ENCODE data around the gene CTU2. TPM values are rescaled to one million over a fixed set of nuclear protein-coding genes. Genes with fewer than 3 reads are reported as not detected.

Gene CTU2
- total and polyA plus RNA-seq, 2 of the 8 experiments (the other 6 are each of a cell fraction or from before 2014, with no cell fraction given), result 32.7 to 42.9 TPM

- H4K5ac ChIP-seq (ENCODE audit: insufficient read length, low read depth, low read length), result no peak overlapping the region
- CTCF ChIA-PET (ENCODE audit: partially characterized antibody), result interaction anchor here (0.6 to 6.3 kb wide), 4 partner anchors 12 to 278 kb away, joined by 3 to 33 read pairs (median 3); no protein-coding TSS in a partner anchor
- TF ChIP-seq JUND (IDR thresholded peaks at IDR 0.05; ENCODE audit: low read length) (no peak), JUN (IDR thresholded peaks at IDR 0.05; ENCODE audit: low read depth, low read length) (no peak), E2F6 (IDR thresholded peaks at IDR 0.05) (no peak), SP4 (IDR thresholded peaks at IDR 0.05; ENCODE audit: low read length) (no peak), CTBP2 (IDR thresholded peaks at IDR 0.05; ENCODE audit: borderline replicate concordance, insufficient read depth, insufficient read length, low read length) (no peak), SP1 (IDR thresholded peaks at IDR 0.05; ENCODE audit: low read depth, low read length) (no peak), MAX (IDR thresholded peaks at IDR 0.05) (no peak), POLR2AphosphoS5 (IDR thresholded peaks at IDR 0.05; ENCODE audit: low read depth, low read length) (no peak), HDAC2 (IDR thresholded peaks at IDR 0.05; ENCODE audit: borderline replicate concordance in 1 of 2, low read depth in 2 of 2, low read length in 2 of 2) (no peak), EGR1 (IDR thresholded peaks at IDR 0.05; ENCODE audit: borderline replicate concordance, low read depth, low read length) (no peak), ZNF274 (IDR thresholded peaks at IDR 0.05; ENCODE audit: borderline replicate concordance, extremely low read depth, low read length) (no peak), SRF (IDR thresholded peaks at IDR 0.05; ENCODE audit: low read depth, low read length) (no peak), POU5F1 (IDR thresholded peaks at IDR 0.05; ENCODE audit: low read depth, low read length) (no peak)
Measured at GRCh38 chr16:88710556-88710955, 4.3 kb downstream of the CTU2 start.

More at GRCh38 chr16:88710556-88710955, 4.3 kb downstream of the CTU2 start:
- H2BK5ac ChIP-seq (ENCODE audit: low read depth, low read length), result no peak overlapping the region; the same call in 1 of the 2 replicates
- H3K36me3 ChIP-seq (ENCODE audit: control insufficient read depth in 2 of 4, insufficient read depth in 4 of 4, low read length in 3 of 4), result peaks cover 0 to 17% (median 4%) of the 10 kb centered on the region in 4 experiments; a peak in 4 of 8 replicates
- H4K8ac ChIP-seq (ENCODE audit: extremely low read depth, insufficient read depth, low read length), result peak overlapping the region; percentile 59; the same call in 1 of the 2 replicates
- 96% methylated on average over 10 of the region's 16 CpGs; no CpG with 5 or more reads in 1 of the 2 experiments for WGBS, 2 experiments (ENCODE audit: extremely low coverage in 1 of 2, insufficient coverage in 1 of 2, insufficient read length in 1 of 2, insufficient replicate concordance in 2 of 2, low coverage in 1 of 2, low lambda C conversion rate in 2 of 2, missing lambda C conversion rate in 1 of 2)
- H4K20me1 ChIP-seq (replicated peaks in 1 of 2; ENCODE audit: control insufficient read depth in 1 of 2, insufficient read depth in 2 of 2, low read length in 2 of 2), result peaks cover 4 to 9% of the 10 kb centered on the region in 2 experiments
- H3K9me3 ChIP-seq (ENCODE audit: insufficient read depth in 2 of 2, low read depth in 1 of 2, low read length in 1 of 2), result no peaks in the 10 kb centered on the region
- no peak overlapping the region for H2BK20ac ChIP-seq (ENCODE audit: low read length)
- H3K23me2 ChIP-seq (ENCODE audit: low read depth, low read length), result peaks cover 9% of the 10 kb centered on the region; the same call in 1 of the 2 replicates
- H3K23ac ChIP-seq (ENCODE audit: insufficient read length), result no peak overlapping the region
- POLR2A ChIA-PET (ENCODE audit: partially characterized antibody), result interaction anchor here (0.6 to 2.1 kb wide), 3 partner anchors 11 to 99 kb away, joined by 3 to 6 read pairs (median 3); no protein-coding TSS in a partner anchor
- FAIRE-seq (no peak), DNase-seq (ENCODE audit: low read depth in 1 of 2, low spot score in 2 of 2) (no peak)
- H3K9ac ChIP-seq (replicated peaks in 1 of 4; ENCODE audit: extremely low read depth in 1 of 4, low read depth in 3 of 4, low read length in 3 of 4), result no peak overlapping the region
- no peak overlapping the region for H3K18ac ChIP-seq (ENCODE audit: extremely low read depth, low read length)
- H2BK15ac ChIP-seq (ENCODE audit: low read length), result no peak overlapping the region
- no peak overlapping the region for H3K14ac ChIP-seq (ENCODE audit: insufficient read length)
- H3K79me1 ChIP-seq (ENCODE audit: low read depth, low read length), result peaks cover 11% of the 10 kb centered on the region
- H3K4me1 ChIP-seq (replicated peaks in 1 of 4; ENCODE audit: control insufficient read depth in 3 of 4, insufficient read depth in 4 of 4, low read length in 3 of 4), result peaks cover 0 to 3% (median 0%) of the 10 kb centered on the region in 4 experiments; a peak in 3 of 7 replicates
- no peak overlapping the region for H3K4ac ChIP-seq (replicated peaks; ENCODE audit: insufficient read length, low read depth, low read length)
- no peak overlapping the region for H2BK120ac ChIP-seq (replicated peaks; ENCODE audit: low read depth, low read length)
- H3K27me3 ChIP-seq (replicated peaks in 1 of 4; ENCODE audit: control insufficient read depth in 3 of 4, extremely low read depth in 1 of 4, insufficient read depth in 3 of 4, low read length in 3 of 4), result no peaks in the 10 kb centered on the region
- no peak overlapping the region for H2AFZ ChIP-seq (ENCODE audit: low read length)
- H3K79me2 ChIP-seq (ENCODE audit: control insufficient read depth in 1 of 2, insufficient read depth in 2 of 2, low read length in 2 of 2), result peaks cover 0 to 22% of the 10 kb centered on the region in 2 experiments; a peak in 1 of 4 replicates
- no peak overlapping the region for H3K4me2 ChIP-seq (ENCODE audit: insufficient read depth in 1 of 2, low read depth in 2 of 2, low read length in 2 of 2)
- H3K27ac ChIP-seq (ENCODE audit: low read depth, low read length), result no peak overlapping the region
- H4K91ac ChIP-seq (replicated peaks; ENCODE audit: insufficient read length, low read length), result no peak overlapping the region
- H3K4me3 ChIP-seq (ENCODE audit: extremely low read depth in 1 of 4, insufficient read depth in 2 of 4, low read depth in 3 of 4, low read length in 4 of 4), result no peak overlapping the region
- no peak overlapping the region for H2AK5ac ChIP-seq (ENCODE audit: low read depth, low read length)
- H3K56ac ChIP-seq (replicated peaks; ENCODE audit: insufficient read length, low read depth, low read length), result no peak overlapping the region
- H2BK12ac ChIP-seq (ENCODE audit: low read depth, low read length), result no peak overlapping the region

Measured in H1 (cell line).